ENCODE measurements around the gene SPZ1. TPM values are rescaled to one million over a fixed set of nuclear protein-coding genes. Genes with fewer than 3 reads are reported as not detected.

SPZ1 gene
- polyA plus RNA-seq, 1 of the 3 experiments (the other 2 are of a cell fraction): not detected

DNA sequence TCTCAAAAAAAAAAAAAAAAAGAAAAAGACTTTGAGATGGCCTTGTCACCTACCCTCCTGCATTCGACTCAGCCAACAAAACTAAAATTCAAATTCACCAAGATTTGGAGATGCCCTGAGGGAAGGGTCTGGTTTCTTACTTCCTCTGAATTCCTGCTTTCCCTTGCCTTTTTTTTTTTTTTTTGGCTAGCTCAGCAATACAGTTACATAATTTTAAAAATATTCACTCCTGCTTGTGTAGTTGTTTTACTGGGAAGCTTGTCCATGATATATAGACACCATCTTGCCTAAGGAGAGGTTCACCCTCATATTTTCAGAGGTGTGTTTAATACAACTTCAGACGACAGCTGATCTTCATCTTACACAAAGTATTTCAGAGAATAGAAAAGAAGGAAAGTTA is 42.6 kb upstream of the SPZ1 start:
- no peaks in the 10 kb centered on the region for H3K36me3 ChIP-seq (replicated peaks in 1 of 2; ENCODE audit: control insufficient read depth in 1 of 2, insufficient read depth in 2 of 2, low read length in 1 of 2)
- 23% methylated on average over 2 of the region's 2 CpGs for WGBS (ENCODE audit: low lambda C conversion rate)
- no peaks in the 10 kb centered on the region for H3F3A ChIP-seq (replicated peaks; ENCODE audit: insufficient read depth)
- H4K20me1 ChIP-seq (ENCODE audit: insufficient read depth): no peaks in the 10 kb centered on the region
- no peak overlapping the region for H3K27ac ChIP-seq (ENCODE audit: low read depth in 2 of 2, low read length in 1 of 2)
- TF ChIP-seq, protein P1, sequence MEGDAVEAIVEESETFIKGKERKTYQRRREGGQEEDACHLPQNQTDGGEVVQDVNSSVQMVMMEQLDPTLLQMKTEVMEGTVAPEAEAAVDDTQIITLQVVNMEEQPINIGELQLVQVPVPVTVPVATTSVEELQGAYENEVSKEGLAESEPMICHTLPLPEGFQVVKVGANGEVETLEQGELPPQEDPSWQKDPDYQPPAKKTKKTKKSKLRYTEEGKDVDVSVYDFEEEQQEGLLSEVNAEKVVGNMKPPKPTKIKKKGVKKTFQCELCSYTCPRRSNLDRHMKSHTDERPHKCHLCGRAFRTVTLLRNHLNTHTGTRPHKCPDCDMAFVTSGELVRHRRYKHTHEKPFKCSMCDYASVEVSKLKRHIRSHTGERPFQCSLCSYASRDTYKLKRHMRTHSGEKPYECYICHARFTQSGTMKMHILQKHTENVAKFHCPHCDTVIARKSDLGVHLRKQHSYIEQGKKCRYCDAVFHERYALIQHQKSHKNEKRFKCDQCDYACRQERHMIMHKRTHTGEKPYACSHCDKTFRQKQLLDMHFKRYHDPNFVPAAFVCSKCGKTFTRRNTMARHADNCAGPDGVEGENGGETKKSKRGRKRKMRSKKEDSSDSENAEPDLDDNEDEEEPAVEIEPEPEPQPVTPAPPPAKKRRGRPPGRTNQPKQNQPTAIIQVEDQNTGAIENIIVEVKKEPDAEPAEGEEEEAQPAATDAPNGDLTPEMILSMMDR (IDR thresholded peaks at IDR 0.05): no peak
- TF ChIP-seq EP300 (IDR thresholded peaks at IDR 0.05; ENCODE audit: borderline replicate concordance in 1 of 2, low read depth in 1 of 2, low read length in 1 of 2) (no peak), SMC3 (IDR thresholded peaks at IDR 0.05; ENCODE audit: low read depth, low read length) (no peak), FOXM1 (IDR thresholded peaks at IDR 0.05; ENCODE audit: low read depth) (no peak), RFX5 (IDR thresholded peaks at IDR 0.05; ENCODE audit: low read length) (no peak)
- no peaks in the 10 kb centered on the region; a peak in 1 of 4 replicates for H3K4me1 ChIP-seq (ENCODE audit: control insufficient read depth in 1 of 2, insufficient read depth in 2 of 2, low read depth in 1 of 2, low read length in 1 of 2)
- H3K9ac ChIP-seq: no peak overlapping the region
- DNase-seq: no peak
- ChIA-PET POLR2A (no interaction called here), CTCF (interaction anchor here (1.3 to 5.4 kb wide), 2 partner anchors 168 to 186 kb away, joined by 3 to 35 read pairs; no protein-coding TSS in a partner anchor)
- no peak overlapping the region for H3K4me2 ChIP-seq
- H3K4me3 ChIP-seq (ENCODE audit: low read depth in 2 of 2, low read length in 1 of 2): no peak overlapping the region
- no peaks in the 10 kb centered on the region for H3K27me3 ChIP-seq (ENCODE audit: insufficient read depth)
- no peaks in the 10 kb centered on the region for H3K9me2 ChIP-seq
- H3K79me2 ChIP-seq (ENCODE audit: insufficient read depth): no peaks in the 10 kb centered on the region
- no peaks in the 10 kb centered on the region for H3K9me3 ChIP-seq
- H2AFZ ChIP-seq (ENCODE audit: low read depth): no peak overlapping the region

DNA sequence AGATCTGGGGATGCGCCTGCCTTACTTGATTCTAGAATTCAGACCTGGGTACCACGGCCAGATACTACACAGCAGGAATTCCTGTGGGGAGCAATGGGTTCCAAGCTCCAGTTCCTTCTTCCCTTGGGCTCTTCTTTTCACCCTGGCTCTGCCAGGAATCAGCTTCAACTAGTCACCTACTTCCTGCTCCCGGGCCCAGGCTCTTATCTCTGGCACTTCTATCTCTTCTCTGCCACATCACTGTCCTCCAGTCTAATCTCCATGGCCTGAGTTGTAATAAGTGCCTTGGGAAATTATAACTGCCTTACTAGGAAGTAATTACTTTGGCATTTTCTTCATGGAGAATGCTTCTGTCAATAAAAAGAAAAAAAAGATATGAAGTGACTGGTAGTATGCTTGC is 37.7 kb upstream of the SPZ1 start:
- ChIA-PET POLR2A (no interaction called here), CTCF (interaction anchor here (0.8 kb wide), 1 partner anchor 190 kb away, joined by 3 read pairs; no protein-coding TSS in a partner anchor)
- Histone ChIP-seq H3K79me2 (ENCODE audit: insufficient read depth) (no peaks in the 10 kb centered on the region), H3K36me3 (replicated peaks in 1 of 2; ENCODE audit: control insufficient read depth in 1 of 2, insufficient read depth in 2 of 2, low read length in 1 of 2) (no peaks in the 10 kb centered on the region), H3K9me3 (no peaks in the 10 kb centered on the region), H3K9me2 (no peaks in the 10 kb centered on the region), H3K9ac (no peak overlapping the region), H2AFZ (ENCODE audit: low read depth) (no peak overlapping the region), H3K4me2 (no peak overlapping the region), H4K20me1 (ENCODE audit: insufficient read depth) (no peaks in the 10 kb centered on the region), H3K4me1 (ENCODE audit: control insufficient read depth in 1 of 2, insufficient read depth in 2 of 2, low read depth in 1 of 2, low read length in 1 of 2) (no peaks in the 10 kb centered on the region; a peak in 1 of 4 replicates), H3F3A (replicated peaks; ENCODE audit: insufficient read depth) (no peaks in the 10 kb centered on the region), H3K27me3 (ENCODE audit: insufficient read depth) (no peaks in the 10 kb centered on the region), H3K4me3 (ENCODE audit: low read depth in 2 of 2, low read length in 1 of 2) (no peak overlapping the region), H3K27ac (ENCODE audit: low read depth in 2 of 2, low read length in 1 of 2) (no peak overlapping the region)
- TF ChIP-seq TEAD4 (IDR thresholded peaks at IDR 0.05; ENCODE audit: borderline replicate concordance, insufficient read depth) (no peak), RCOR1 (IDR thresholded peaks at IDR 0.05; ENCODE audit: low read length) (no peak), ELF1 (IDR thresholded peaks at IDR 0.05) (no peak), MXI1 (IDR thresholded peaks at IDR 0.05; ENCODE audit: low read depth, low read length) (no peak), GABPA (IDR thresholded peaks at IDR 0.05; ENCODE audit: low read depth) (no peak), FOSL2 (IDR thresholded peaks at IDR 0.05; ENCODE audit: borderline replicate concordance, low read depth) (no peak)
- TF ChIP-seq, protein P2, sequence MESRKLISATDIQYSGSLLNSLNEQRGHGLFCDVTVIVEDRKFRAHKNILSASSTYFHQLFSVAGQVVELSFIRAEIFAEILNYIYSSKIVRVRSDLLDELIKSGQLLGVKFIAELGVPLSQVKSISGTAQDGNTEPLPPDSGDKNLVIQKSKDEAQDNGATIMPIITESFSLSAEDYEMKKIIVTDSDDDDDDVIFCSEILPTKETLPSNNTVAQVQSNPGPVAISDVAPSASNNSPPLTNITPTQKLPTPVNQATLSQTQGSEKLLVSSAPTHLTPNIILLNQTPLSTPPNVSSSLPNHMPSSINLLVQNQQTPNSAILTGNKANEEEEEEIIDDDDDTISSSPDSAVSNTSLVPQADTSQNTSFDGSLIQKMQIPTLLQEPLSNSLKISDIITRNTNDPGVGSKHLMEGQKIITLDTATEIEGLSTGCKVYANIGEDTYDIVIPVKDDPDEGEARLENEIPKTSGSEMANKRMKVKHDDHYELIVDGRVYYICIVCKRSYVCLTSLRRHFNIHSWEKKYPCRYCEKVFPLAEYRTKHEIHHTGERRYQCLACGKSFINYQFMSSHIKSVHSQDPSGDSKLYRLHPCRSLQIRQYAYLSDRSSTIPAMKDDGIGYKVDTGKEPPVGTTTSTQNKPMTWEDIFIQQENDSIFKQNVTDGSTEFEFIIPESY (IDR thresholded peaks at IDR 0.05; ENCODE audit: borderline replicate concordance, low read depth): no peak
- TF ChIP-seq, protein P3, sequence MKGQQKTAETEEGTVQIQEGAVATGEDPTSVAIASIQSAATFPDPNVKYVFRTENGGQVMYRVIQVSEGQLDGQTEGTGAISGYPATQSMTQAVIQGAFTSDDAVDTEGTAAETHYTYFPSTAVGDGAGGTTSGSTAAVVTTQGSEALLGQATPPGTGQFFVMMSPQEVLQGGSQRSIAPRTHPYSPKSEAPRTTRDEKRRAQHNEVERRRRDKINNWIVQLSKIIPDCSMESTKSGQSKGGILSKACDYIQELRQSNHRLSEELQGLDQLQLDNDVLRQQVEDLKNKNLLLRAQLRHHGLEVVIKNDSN (IDR thresholded peaks at IDR 0.05; ENCODE audit: borderline replicate concordance, low read depth): no peak
- TF ChIP-seq, protein P1 (IDR thresholded peaks at IDR 0.05): no peak
- TF ChIP-seq, protein P4, sequence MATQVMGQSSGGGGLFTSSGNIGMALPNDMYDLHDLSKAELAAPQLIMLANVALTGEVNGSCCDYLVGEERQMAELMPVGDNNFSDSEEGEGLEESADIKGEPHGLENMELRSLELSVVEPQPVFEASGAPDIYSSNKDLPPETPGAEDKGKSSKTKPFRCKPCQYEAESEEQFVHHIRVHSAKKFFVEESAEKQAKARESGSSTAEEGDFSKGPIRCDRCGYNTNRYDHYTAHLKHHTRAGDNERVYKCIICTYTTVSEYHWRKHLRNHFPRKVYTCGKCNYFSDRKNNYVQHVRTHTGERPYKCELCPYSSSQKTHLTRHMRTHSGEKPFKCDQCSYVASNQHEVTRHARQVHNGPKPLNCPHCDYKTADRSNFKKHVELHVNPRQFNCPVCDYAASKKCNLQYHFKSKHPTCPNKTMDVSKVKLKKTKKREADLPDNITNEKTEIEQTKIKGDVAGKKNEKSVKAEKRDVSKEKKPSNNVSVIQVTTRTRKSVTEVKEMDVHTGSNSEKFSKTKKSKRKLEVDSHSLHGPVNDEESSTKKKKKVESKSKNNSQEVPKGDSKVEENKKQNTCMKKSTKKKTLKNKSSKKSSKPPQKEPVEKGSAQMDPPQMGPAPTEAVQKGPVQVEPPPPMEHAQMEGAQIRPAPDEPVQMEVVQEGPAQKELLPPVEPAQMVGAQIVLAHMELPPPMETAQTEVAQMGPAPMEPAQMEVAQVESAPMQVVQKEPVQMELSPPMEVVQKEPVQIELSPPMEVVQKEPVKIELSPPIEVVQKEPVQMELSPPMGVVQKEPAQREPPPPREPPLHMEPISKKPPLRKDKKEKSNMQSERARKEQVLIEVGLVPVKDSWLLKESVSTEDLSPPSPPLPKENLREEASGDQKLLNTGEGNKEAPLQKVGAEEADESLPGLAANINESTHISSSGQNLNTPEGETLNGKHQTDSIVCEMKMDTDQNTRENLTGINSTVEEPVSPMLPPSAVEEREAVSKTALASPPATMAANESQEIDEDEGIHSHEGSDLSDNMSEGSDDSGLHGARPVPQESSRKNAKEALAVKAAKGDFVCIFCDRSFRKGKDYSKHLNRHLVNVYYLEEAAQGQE (IDR thresholded peaks at IDR 0.05; ENCODE audit: low read depth, low read length): no peak
- DNase-seq: no peak
- WGBS (ENCODE audit: low lambda C conversion rate): 42% methylated on average over 3 of the region's 3 CpGs
